ENCODE data around the gene ZNF320. TPM values are rescaled to one million over a fixed set of nuclear protein-coding genes. Genes with fewer than 3 reads are reported as not detected.

The ZNF320 gene
- total and polyA plus RNA-seq, 9 of the 15 experiments (the other 6 are each of a cell fraction or from before 2014, with no cell fraction given), result 5.4 to 25.6 (median 11.7) TPM

GRCh38 chr19:52942386-52943133, 45.1 kb upstream of the ZNF320 start (continued):
- TF ChIP-seq PPARD (CRISPR knock-in tag; IDR thresholded peaks at IDR 0.05) (no peak), THRA (IDR thresholded peaks at IDR 0.05) (no peak), ZNF511 (CRISPR knock-in tag; IDR thresholded peaks at IDR 0.05) (no peak), CEBPB (tag; IDR thresholded peaks at IDR 0.05) (no peak), MAFF (IDR thresholded peaks at IDR 0.05; ENCODE audit: low read length) (no peak), CHD7 (IDR thresholded peaks at IDR 0.05; ENCODE audit: low read depth, low read length) (no peak), ETV1 (tag; conservative IDR thresholded peaks at IDR 0.05; ENCODE audit: low read depth) (no peak; the same call in 1 of the 2 replicates), CTCFL (IDR thresholded peaks at IDR 0.05; ENCODE audit: borderline replicate concordance, insufficient read depth, low read depth, low read length, poor library complexity, severe bottlenecking) (no peak), ZNF384 (IDR thresholded peaks at IDR 0.05; ENCODE audit: low read depth, low read length) (no peak)

All from K562 (cell line).